Psoas muscle (tissue), 8 donors: ENCODE results near the gene ATF7IP2. TPM values are rescaled to one million over a fixed set of nuclear protein-coding genes. Genes with fewer than 3 reads are reported as not detected.
"Not testable (repeated sequence)": the region's sequence is repeated elsewhere in the genome, so short reads cannot be mapped to it uniquely, and the experiment has no call there.

ENCODE experiments used
- ATAC-seq, 4 donors: fragments of 200-7000 bp; cut with Tn5 transposase; one replicate each; pipeline ENCODE4 v1.9.1; 2020; ENCODE audit warnings: moderate library complexity in 3 of 4, mild to moderate bottlenecking in 2 of 4
- DNase-seq, 2 donors: peaks; one replicate each; pipeline ENCODE4 v3.0.0-alpha.2; 2020
- H3K27ac ChIP-seq: fragments of 200-600 bp; one replicate; pipeline ENCODE4 v1.8.0; 2022
- H3K27me3 ChIP-seq, 3 donors: fragments of 200-600 bp in 1 of 3; one replicate each; pipeline versions ENCODE4 v1.6.1 to v1.8.0; 2013 to 2022; ENCODE audit warnings: low read length in 2 of 3, mild to moderate bottlenecking in 2 of 3, moderate library complexity in 1 of 3; ENCODE audit not compliant: insufficient read depth in 3 of 3
- H3K36me3 ChIP-seq, 2 donors: fragments of 200-600 bp in 1 of 2; one replicate each; pipeline versions ENCODE4 v1.6.1 to v1.8.0; 2013 to 2022; ENCODE audit warnings: low read depth in 1 of 2, mild to moderate bottlenecking in 1 of 2, moderate library complexity in 1 of 2; ENCODE audit not compliant: insufficient read depth in 1 of 2
- H3K4me1 ChIP-seq: fragments of 200-600 bp; one replicate; pipeline ENCODE4 v1.8.0; 2022
- H3K4me3 ChIP-seq: fragments of 200-600 bp; one replicate; pipeline ENCODE4 v1.8.0; 2022; ENCODE audit warnings: mild to moderate bottlenecking
- H3K9me3 ChIP-seq: fragments of 200-600 bp; one replicate; pipeline ENCODE4 v1.8.0; 2022
- WGBS, 3 donors: extraction: QIAGEN DNeasy Blood & Tissue Kit; methylation state at CpG; one replicate each; pipeline versions ENCODE4 v1.1.6 to v1.1.7; 2013; 5-methylcytosine and 5-hydroxymethylcytosine counted together
- intact Hi-C, 2 donors: fragments of 100-400 bp; cut with DNase I; formaldehyde crosslinking; loops; one replicate each; pipeline versions ENCODE4 v1.11.0 to v1.14.2; 2022
- polyA plus RNA-seq, 3 donors: library from polyadenylated mRNA; stranded (reverse); fragments of 200-250 nt; gene quantifications; one replicate each; pipeline ENCODE4 v1.2.3, GENCODE V29; 2013
- total RNA-seq, 4 donors: library from RNA; stranded (reverse); fragmentation: NEBNext Ultra II Directional in 2 of 4; extraction: Animal tissue kit (Norgen Biotek cat#: 25700) in 2 of 4; gene quantifications; one replicate each; pipeline versions ENCODE4 v1.2.1 to v1.2.4, GENCODE V29; 2021 to 2023
- TF ChIP-seq, protein P1 (sequence below): fragments of 200-600 bp; IDR thresholded peaks from one replicate; pipeline ENCODE4 v1.8.0; 2022; ENCODE audit warnings: antibody characterized with exemption
- donor health status: healthy with polysubstance abuse.
- donor health status: DM: no; HTN: no; CAD: no; lungs with moderate emphysema.
- donor health status: Bipolar disorder and iron deficiency.
- donor health status: healthy.
- donor health status: DM: yes; HTN: yes; CAD: no.
- donor health status: DM: no; HTN: no; CAD: no.
- donor health status: DM: no; HTN: no; CAD: no.
- donor health status: DM: yes; HTN: yes; CAD: no.

ATF7IP2 gene
- total and polyA plus RNA-seq, 7 donors = 0.89 to 5.1 (median 2.5) TPM

DNA sequence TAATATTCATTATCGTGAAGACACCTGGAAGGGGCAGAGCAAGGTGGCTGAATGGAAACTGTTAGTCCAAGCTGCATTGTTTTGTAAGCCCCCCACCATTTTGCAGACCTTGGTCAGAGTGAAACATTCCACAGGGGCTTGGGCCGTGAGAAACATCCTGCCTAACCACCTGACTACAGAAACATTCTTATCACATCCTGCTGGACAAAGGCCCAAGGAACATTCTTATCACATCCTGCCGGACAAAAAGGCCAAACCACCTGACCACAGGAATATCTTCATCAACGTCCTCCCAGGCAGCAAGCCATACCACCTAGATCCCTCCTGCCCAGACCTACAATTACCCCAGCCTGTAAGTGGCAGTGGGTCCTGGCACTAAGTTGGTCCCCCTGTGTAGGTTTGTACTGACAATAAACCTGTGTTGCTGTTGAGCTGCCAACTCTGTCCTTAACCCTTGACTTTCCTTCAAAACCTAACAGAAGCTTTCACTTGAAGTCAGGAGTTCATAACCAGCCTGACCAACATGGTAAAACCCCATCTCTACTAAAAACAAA lies 19.6 kb downstream of the ATF7IP2 start:
- DNase-seq = no peak
- intact Hi-C loops = no loop called here
- H3K27ac ChIP-seq = peak overlapping the region; percentile 16
- TF ChIP-seq, protein P1, sequence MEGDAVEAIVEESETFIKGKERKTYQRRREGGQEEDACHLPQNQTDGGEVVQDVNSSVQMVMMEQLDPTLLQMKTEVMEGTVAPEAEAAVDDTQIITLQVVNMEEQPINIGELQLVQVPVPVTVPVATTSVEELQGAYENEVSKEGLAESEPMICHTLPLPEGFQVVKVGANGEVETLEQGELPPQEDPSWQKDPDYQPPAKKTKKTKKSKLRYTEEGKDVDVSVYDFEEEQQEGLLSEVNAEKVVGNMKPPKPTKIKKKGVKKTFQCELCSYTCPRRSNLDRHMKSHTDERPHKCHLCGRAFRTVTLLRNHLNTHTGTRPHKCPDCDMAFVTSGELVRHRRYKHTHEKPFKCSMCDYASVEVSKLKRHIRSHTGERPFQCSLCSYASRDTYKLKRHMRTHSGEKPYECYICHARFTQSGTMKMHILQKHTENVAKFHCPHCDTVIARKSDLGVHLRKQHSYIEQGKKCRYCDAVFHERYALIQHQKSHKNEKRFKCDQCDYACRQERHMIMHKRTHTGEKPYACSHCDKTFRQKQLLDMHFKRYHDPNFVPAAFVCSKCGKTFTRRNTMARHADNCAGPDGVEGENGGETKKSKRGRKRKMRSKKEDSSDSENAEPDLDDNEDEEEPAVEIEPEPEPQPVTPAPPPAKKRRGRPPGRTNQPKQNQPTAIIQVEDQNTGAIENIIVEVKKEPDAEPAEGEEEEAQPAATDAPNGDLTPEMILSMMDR = no peak
- H3K9me3 ChIP-seq = peaks cover 13% of the 10 kb centered on the region
- no peaks in the 10 kb centered on the region for H3K27me3 ChIP-seq
- no peak for ATAC-seq
- no peaks in the 10 kb centered on the region for H3K36me3 ChIP-seq
- no peak overlapping the region for H3K4me3 ChIP-seq
- H3K4me1 ChIP-seq = no peaks in the 10 kb centered on the region
- WGBS, 3 donors = 59 to 75% (median 60%) methylated on average over 4 of the region's 4 CpGs

DNA sequence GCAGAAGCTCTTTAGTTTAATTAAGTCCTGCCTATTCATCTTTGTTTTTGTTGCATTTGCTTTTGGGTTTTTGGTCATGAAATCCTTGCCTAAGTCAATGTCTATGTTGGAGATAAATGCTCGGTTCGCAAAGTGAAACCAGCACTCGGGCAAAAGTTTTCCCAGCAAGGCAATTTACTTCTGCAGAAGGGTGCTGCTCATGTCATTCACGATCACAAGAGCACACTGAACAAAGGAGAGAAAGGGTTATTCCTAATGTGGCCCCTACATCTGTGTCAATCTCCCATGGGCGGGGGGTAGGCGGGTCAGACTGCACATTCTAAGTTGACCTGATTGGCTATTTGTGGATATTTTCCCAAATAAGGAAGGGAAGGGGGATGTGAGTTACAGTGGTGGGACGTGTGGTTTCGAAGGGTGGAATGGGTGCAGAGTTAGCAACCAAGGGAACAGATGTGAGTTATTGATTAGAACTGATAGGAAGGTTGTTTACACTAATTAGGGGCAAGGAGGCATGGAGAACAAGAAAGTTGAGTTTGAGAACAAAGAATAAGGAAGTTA lies 23.0 kb downstream of the ATF7IP2 start:
- DNase-seq = no peak
- Histone ChIP-seq H3K27me3 (no peaks in the 10 kb centered on the region), H3K4me3 (no peak overlapping the region), H3K9me3 (peaks cover 22% of the 10 kb centered on the region), H3K27ac (no peak overlapping the region), H3K4me1 (no peaks in the 10 kb centered on the region), H3K36me3 (no peaks in the 10 kb centered on the region)
- intact Hi-C loops = no loop called here
- no peak for ATAC-seq
- 82 to 95% (median 88%) methylated on average over 8 of the region's 8 CpGs for WGBS, 3 donors
- TF ChIP-seq, protein P1 = no peak

DNA sequence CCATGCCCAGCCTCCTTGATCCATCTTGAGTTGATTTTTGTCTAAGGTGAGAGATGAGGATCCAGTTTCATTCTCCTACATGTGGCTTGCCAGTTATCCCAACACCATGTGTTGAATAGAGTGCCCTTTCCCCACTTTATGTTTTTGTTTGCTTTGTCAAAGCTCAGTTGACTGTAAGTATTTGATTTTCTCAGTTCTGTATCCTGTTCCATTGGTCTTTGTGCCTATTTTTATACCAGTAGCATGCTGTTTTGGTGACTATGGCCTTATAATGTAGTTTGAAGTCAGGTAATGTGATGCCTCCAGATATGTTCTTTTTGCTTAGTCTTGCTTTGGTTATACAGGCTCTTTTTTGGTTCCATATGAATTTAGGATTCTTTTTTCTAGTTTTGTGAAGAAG lies 23.9 kb downstream of the ATF7IP2 start:
- H3K36me3 ChIP-seq, H3K4me3 ChIP-seq, ATAC-seq, intact Hi-C loops, H3K27me3 ChIP-seq, H3K4me1 ChIP-seq, H3K27ac ChIP-seq, DNase-seq: not testable (repeated sequence)
- H3K9me3 ChIP-seq = peaks cover 22% of the 10 kb centered on the region

DNA sequence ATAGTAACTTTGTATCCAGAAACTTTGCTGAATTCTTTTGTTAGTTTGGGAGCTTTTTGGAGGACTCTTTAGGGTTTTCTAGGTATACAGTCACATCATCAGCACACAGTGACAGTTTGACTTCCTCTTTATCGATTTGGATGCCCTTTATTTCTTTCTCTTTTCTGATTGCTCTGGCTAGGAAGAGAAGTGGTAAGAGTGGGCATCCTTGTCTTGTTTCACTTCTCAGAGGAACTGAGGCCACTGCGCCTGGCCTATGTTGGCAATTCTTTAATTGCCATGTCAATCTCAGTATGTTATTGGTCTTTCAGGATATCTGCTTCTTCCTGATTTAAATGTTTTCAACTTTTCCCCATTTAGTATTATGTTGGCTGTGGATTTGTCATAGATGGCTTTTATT lies 24.6 kb downstream of the ATF7IP2 start:
- no peak for DNase-seq
- Histone ChIP-seq H3K27ac (no peak overlapping the region), H3K4me1 (no peaks in the 10 kb centered on the region), H3K27me3 (no peaks in the 10 kb centered on the region), H3K36me3 (no peaks in the 10 kb centered on the region), H3K4me3 (no peak overlapping the region), H3K9me3 (peaks cover 22% of the 10 kb centered on the region)
- intact Hi-C loops = no loop called here
- WGBS, 3 donors = 87 to 100% (median 97%) methylated on average over 2 of the region's 2 CpGs
- TF ChIP-seq, protein P1 = no peak
- no peak for ATAC-seq

DNA sequence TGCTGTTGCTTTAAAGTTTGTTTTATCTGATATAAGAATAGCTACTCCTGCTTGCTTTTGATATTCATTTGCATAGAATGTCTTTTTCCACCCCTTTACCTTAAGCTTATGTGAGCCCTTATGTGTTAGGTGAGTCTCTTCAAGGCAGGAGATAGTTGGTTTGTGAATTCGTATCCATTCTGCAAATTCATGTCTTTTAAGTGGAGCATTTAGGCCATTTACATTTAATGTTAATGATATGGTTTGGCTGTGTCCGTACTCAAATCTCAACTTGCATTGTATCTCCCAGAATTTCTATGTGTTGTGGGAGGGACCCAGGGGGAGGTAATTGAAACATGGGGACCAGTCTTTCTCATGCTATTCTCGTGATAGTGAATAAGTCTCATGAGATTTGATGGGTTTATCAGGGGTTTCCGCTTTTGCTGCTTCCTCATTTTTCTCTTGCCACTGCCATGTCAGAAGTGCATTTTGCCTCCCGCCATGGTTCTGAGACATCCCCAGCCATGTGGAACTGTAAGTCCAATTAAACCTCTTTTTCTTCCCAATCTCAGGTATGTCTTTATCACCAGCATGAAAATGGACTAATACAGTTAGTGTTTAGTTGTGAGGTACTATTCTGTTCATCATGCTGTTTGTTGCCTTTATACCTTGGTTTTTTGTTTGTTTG lies 27.2 kb downstream of the ATF7IP2 start:
- ATAC-seq (no peak), DNase-seq (no peak)
- 89 to 95% (median 90%) methylated on average over 5 of the region's 5 CpGs for WGBS, 3 donors
- H3K4me1 ChIP-seq = no peaks in the 10 kb centered on the region
- H3K9me3 ChIP-seq = peaks cover 29% of the 10 kb centered on the region
- intact Hi-C loops = no loop called here
- no peaks in the 10 kb centered on the region for H3K36me3 ChIP-seq
- no peak overlapping the region for H3K27ac ChIP-seq
- TF ChIP-seq, protein P1 = no peak
- H3K4me3 ChIP-seq = no peak overlapping the region
- H3K27me3 ChIP-seq = no peaks in the 10 kb centered on the region

DNA sequence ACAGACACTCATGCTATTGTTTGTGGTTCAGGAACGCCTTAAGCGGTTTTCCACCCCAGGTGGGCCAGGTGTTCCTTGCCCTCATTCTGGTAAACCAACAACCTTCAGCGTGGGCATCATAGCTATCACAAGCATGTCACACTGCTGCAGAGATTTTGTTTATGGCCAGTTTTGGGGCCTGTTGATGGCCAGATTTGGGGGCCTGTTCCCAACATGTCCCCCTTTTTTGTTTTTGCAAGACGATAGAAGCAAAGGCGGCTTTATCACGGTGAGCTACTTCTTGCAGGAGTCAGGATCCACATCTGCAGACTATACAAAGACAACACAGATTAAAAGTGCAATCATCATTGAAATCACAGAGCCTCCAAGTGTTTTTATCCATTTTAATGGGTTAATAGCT lies 32.3 kb downstream of the ATF7IP2 start:
- H3K27ac ChIP-seq, DNase-seq: not testable (repeated sequence)

More for the DNA sequence above, 32.3 kb downstream of the ATF7IP2 start:
- intact Hi-C loops, H3K27me3 ChIP-seq, H3K36me3 ChIP-seq, H3K4me1 ChIP-seq, H3K4me3 ChIP-seq, ATAC-seq: not testable (repeated sequence)
- H3K9me3 ChIP-seq = peaks cover 14% of the 10 kb centered on the region
- WGBS, 3 donors = 96 to 99% (median 97%) methylated on average over 6 of the region's 6 CpGs
